Hippocampal formation (tissue), 2 donors: ENCODE measurements around the gene WDFY4.

ENCODE experiments used
- DNase-seq, 2 donors: peaks; one replicate each; lab custom pipeline; 2025; lab: John Stamatoyannopoulos, UW

Gene WDFY4

GRCh38 chr10:48748573-48748972, 63.9 kb downstream of the WDFY4 start:
- DNase-seq = no peak

DNA sequence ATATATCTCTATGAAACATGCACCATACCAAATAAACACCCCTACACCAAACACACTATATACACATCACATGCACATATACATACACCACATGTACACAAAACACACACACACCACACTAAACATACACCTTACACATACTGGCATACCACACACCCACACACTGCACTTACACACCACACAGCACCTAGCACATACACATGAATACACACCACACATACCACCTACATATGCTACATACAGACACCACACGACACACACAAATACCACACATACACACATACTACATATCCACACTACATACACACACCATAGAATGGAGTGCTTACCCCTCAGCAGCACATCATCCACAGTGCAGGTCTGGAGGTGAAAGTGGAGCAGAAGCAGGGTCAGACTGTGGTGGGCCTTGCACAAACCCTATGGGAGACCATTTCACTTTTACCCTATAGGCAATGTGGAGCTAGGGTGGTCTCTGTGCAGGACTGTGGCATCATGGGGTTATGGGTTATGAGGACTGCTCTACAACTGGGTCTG, 64.6 kb downstream of the WDFY4 start:
- DNase-seq = no peak

DNA sequence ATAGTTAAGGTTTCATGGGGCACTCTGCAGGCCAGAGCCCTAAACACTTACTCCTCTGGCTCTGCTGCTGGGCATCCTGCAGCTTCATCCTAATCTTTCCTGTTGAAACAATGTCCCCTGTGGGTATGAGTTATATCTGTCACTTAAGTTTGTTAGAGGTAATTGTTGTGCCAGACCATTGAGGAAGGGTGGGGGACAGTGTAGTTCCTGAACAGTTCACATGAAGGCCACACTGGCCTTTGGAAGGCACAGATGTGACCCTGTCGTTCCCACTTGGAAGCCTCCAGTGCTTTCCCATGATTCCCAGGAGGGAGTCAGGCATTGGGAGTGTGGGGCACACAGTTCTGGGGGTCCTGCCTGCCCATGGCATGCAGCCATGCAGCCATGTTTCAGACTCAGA, 65.3 kb downstream of the WDFY4 start:
- DNase-seq = no peak

DNA sequence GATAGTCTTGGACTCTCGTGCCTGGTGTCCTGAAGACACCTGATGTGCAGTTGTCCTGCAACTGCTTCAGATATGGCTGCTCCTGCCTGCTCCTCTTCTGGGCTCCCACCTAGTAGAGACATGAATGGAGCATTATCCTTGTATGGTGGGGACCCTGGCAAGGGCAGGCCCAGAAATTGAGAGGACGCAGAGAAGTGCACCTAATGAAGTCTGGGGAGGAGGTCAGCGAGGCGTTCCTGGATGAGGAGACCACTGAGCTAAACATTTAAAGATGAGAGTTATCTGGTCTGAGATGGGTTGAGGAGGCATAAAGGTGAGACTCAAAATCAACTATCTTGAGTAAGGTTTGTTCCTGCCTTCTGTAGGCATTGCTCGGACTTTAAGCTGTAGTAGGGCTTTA, 66.3 kb downstream of the WDFY4 start:
- DNase-seq = no peak

DNA sequence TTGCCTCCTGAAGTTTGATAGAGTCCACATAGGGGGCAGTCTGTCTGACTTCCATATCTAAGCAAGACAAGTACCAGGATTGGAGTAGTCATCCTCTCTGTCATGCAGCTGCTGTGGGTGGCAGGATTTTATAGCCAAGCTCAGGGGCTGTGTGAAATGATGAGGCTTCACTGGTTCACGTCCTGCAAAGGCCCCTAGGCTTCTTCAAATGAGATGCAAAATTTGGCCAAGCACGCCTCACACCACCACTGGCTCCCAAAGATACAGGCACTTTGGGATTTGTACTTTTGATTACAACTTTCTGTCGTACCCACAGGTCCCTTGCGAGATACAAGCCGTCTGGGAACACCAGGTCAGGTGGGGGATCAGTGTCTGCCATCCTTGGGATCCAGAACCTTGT, 67.1 kb downstream of the WDFY4 start:
- DNase-seq = no peak

DNA sequence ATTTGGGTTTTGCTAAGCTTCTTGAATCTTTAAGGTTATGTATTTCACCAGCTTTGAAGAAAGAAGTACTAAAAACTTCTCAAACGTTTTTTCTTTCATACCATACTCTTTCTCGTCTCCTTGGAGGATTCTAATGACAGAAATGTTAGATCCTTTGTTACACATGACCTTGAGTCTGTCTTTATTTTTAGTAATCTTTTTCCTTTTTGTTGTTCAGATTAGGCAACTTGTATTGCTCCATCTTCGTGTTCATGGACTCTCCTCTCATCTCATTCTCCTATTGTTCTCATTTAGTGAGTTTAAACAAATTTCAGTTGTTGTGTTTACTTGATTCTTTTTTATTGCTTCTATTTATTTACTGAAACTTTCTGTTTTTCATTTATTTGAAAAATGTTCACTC, 73.7 kb downstream of the WDFY4 start:
- no peak for DNase-seq

DNA sequence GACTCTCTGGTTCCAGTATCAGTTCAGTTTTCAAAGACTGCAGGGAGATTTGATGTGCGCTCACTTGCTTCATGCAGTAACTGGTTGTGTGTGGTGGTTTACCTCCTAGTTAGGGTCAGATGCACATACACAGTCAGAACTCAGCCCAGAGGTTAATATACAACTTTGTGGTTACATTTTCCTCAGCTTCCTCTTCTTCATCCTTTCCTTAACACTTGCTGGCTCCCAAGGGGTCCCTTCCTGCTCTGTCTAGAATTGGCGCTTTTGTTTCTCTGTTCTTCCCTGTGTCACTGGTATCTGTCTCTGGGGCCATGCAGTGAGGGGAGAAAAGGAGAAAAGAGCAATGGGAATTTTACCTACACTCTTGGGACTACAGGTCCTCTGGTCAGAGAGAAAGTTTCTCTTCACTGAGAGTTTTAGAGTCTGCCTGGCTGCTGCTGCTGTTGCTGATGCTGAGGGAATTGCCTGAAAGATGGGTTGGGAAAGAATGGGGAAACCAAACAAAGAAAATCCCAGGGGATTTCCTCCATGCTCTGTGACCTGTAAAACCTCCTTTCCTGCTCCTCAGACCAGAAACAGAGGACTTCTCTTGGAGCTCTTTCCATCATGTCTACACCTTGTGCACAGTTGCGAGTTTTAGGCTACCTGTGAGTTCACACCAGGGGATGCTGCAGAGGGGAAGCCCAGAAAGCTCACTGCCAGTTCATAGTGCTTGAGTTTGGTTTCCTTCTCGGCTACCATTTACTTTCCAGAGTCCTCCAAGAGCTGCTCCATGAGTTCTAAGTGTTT, 74.6 kb downstream of the WDFY4 start:
- no peak for DNase-seq

- no peak for DNase-seq
These were observed 76.3 kb downstream of the WDFY4 start for GRCh38 chr10:48760983-48761382.

GRCh38 chr10:48762064-48763042, 77.7 kb downstream of the WDFY4 start:
- DNase-seq = no peak

DNA sequence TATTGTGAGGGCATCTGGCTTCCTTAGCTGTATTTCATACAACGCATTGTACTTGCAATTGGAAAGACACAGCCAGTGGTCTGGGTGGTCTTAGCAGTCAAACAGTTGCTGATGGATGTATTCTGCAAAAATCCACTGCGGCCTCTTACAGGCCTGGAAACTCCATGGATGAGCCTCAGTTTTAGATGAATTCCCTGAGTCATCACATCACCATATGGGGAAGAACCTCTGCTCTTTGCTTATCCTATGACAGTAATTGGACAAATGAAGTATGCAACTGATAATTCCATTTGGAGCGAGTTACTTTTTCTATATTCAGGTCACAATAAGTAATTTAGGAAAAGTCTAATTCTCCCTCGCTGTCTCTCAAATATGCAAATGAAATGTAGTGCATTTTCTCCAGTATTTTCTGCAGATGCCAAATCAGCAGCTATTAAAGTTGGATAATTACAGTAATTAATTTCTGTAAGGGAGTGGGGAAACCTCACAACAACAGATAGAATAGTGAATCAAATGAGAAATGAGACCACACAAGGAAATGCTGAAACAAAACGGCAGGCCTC, 78.8 kb downstream of the WDFY4 start:
- DNase-seq = no peak

DNA sequence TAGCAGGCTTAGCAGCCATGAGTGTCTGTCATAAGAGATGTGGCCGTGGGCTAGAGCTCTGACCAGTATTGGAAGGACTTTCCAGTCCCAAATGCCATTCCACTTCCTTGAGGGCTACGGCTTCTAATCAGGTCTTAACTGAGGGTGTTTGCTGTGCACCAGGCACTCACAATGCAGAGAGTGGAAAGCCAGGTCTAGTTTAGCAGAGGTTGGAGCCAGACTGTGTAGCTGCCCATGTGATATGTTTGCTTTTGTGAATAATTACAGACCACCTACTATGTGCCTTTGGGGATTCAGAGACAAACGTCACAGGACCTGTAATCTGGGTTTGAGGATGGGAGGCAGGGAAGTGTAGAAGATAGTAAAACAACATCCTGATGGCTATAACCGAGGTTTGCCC, 79.8 kb downstream of the WDFY4 start:
- no peak for DNase-seq

- DNase-seq = no peak
These were observed 80.4 kb downstream of the WDFY4 start for GRCh38 chr10:48765039-48765438.

- DNase-seq = no peak
These were observed 80.9 kb downstream of the WDFY4 start for GRCh38 chr10:48765527-48765926.

GRCh38 chr10:48767373-48768143, 82.9 kb downstream of the WDFY4 start:
- DNase-seq = no peak

- no peak for DNase-seq
These were observed 83.6 kb downstream of the WDFY4 start for GRCh38 chr10:48768144-48768766.

DNA sequence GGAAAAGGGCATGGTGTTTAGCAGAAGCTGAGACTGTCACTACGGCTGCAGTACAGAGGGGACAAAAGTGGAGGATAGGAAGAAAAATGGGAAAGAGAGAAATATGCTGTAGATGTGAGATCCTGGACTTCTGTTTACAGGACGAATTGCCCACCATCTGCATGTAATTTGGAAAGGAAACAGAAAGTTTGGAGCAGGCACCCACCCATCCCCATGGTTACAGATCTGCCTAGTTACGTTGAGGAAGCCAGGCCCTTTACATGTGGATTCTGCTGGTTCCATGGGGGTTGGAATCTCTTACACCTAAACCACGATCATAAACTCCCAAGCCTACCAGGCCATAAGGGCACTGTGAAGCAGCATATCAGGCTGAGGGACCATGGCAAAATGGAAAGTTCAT, 84.3 kb downstream of the WDFY4 start:
- no peak for DNase-seq

GRCh38 chr10:48769706-48770435, 85.2 kb downstream of the WDFY4 start:
- no peak for DNase-seq

DNA sequence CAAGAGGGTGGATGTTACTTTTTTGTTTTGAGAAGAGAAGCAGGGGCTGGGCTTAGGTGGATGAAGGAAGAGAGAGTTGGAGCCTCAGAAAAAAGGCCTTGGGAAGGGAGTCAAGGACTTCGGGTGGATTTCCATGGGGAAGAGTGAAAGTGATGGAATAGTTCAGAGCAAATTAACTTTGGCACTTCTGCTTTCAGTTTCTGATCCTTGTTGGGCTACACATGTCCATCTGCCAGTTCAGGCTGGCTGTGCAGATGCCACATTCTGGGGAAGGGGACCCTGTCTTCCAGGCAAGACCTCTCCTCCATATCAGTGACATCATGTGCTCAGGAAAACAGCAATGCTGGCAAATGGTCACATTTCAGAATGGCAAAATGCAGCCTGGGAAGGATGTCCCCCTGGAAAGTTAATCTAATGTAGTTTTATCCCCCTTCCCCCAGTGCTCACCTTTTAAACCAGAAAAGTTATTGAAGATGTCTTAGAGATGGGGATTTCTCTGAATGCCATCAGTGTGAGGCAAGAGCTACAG, 86.0 kb downstream of the WDFY4 start:
- DNase-seq = no peak

GRCh38 chr10:48771234-48771633, 86.6 kb downstream of the WDFY4 start:
- DNase-seq = no peak

DNA sequence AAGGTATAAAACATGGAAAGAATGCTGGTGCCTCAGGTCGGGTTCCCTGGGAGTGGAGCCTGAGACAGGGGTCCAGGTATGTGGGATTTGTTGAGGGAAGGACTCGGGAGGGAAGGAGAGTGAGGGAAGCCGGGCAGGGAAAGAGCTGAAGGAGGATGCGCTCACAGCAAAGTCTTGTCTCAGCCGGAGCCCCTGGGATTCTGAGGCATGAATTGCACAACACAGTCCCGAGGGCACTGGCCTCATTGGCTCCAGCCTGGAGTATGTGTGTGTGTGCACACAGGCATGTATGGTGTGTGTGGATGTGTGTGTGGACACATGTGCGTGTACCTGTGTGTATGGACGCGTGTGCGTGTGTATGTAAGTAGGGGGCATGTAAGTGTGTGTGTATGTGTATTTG, 87.4 kb downstream of the WDFY4 start:
- no peak for DNase-seq
